HepG2 (cell line): ENCODE measurements around the gene STX1B. TPM values are rescaled to one million over a fixed set of nuclear protein-coding genes. Genes with fewer than 3 reads are reported as not detected.

Source experiments
- E2F1 ChIP-seq: sonication (generic); formaldehyde crosslinking; IDR thresholded peaks from 2 replicates; pipeline ENCODE4 v1.5.0; 2020; ENCODE audit warnings: missing genetic modification reagents
- E2F2 ChIP-seq: sonication (generic); formaldehyde crosslinking; IDR thresholded peaks from 2 replicates; pipeline ENCODE4 v1.4.0; 2020; ENCODE audit warnings: missing genetic modification reagents, borderline replicate concordance
- HDAC2 ChIP-seq: sonication (generic); formaldehyde crosslinking; IDR thresholded peaks from 2 replicates; pipeline ENCODE4 v1.4.0; 2020; ENCODE audit warnings: missing genetic modification reagents
- HNF4G ChIP-seq, 2 experiments: sonication (generic) in 1 of 2; formaldehyde crosslinking in 1 of 2; IDR thresholded peaks; 2 replicates each; pipeline versions ENCODE4 v1.4.0 to v1.6.1; 2011 to 2020; ENCODE audit warnings: borderline replicate concordance in 2 of 2, low read depth in 2 of 2, mild to moderate bottlenecking in 2 of 2, low read length in 1 of 2, missing genetic modification reagents in 1 of 2, moderate library complexity in 1 of 2
- KDM5B ChIP-seq: sonication (generic); formaldehyde crosslinking; IDR thresholded peaks from 2 replicates; pipeline ENCODE4 v1.4.0; 2020; ENCODE audit warnings: missing genetic modification reagents, mild to moderate bottlenecking, borderline replicate concordance
- MTERF4 ChIP-seq: sonication (generic); formaldehyde crosslinking; IDR thresholded peaks from 2 replicates; pipeline ENCODE4 v1.8.0; 2023; ENCODE audit warnings: mild to moderate bottlenecking, missing genetic modification reagents
- PHF20 ChIP-seq: sonication (generic); formaldehyde crosslinking; IDR thresholded peaks from 2 replicates; pipeline ENCODE4 v1.5.0; 2020; ENCODE audit warnings: mild to moderate bottlenecking, missing genetic modification reagents
- RBM22 ChIP-seq: fragments of 200-400 bp; formaldehyde crosslinking; optimal IDR thresholded peaks from 2 replicates; pipeline ENCODE3; 2017; ENCODE audit warnings: mild to moderate bottlenecking, low read length, moderate library complexity
- RELA ChIP-seq: sonication (generic); formaldehyde crosslinking; IDR thresholded peaks from 2 replicates; pipeline ENCODE4 v1.4.0; 2020; ENCODE audit warnings: missing genetic modification reagents
- SMAD3 ChIP-seq: sonication (generic); formaldehyde crosslinking; IDR thresholded peaks from 2 replicates; pipeline ENCODE4 v1.4.0; 2020; ENCODE audit warnings: missing genetic modification reagents
- SP1 ChIP-seq, 2 experiments: fragments of 450-650 bp in 1 of 2; sonication (generic) in 1 of 2; formaldehyde crosslinking in 1 of 2; IDR thresholded peaks; 2 replicates each; pipeline versions ENCODE4 v1.4.0 to v1.6.1; 2016 to 2020; ENCODE audit warnings: missing genetic modification reagents in 1 of 2
- THAP9 ChIP-seq: sonication (generic); formaldehyde crosslinking; IDR thresholded peaks from 2 replicates; pipeline ENCODE4; 2020; ENCODE audit warnings: missing genetic modification reagents, mild to moderate bottlenecking, borderline replicate concordance
- ZFP1 ChIP-seq: IDR thresholded peaks from 2 replicates; pipeline ENCODE4 v1.6.1; 2016
- ZFP82 ChIP-seq: sonication (generic); formaldehyde crosslinking; IDR thresholded peaks from 2 replicates; pipeline ENCODE4 v1.5.1; 2020; ENCODE audit warnings: mild to moderate bottlenecking, missing genetic modification reagents, borderline replicate concordance
- ZFX ChIP-seq: sonication (generic); formaldehyde crosslinking; IDR thresholded peaks from 2 replicates; pipeline ENCODE4 v1.4.0; 2020; ENCODE audit warnings: mild to moderate bottlenecking, low read depth, missing genetic modification reagents, moderate library complexity
- ZNF446 ChIP-seq: sonication (generic); formaldehyde crosslinking; IDR thresholded peaks from 2 replicates; pipeline ENCODE4 v1.5.0; 2020; ENCODE audit warnings: mild to moderate bottlenecking, missing genetic modification reagents
- ZNF552 ChIP-seq: sonication (generic); formaldehyde crosslinking; IDR thresholded peaks from 2 replicates; pipeline ENCODE4 v1.9.0; 2022; ENCODE audit warnings: missing genetic modification reagents, mild to moderate bottlenecking, borderline replicate concordance
- ZNF772 ChIP-seq: sonication (generic); formaldehyde crosslinking; IDR thresholded peaks from 2 replicates; pipeline ENCODE4 v1.5.0; 2020; ENCODE audit warnings: mild to moderate bottlenecking, missing genetic modification reagents
- ZNF784 ChIP-seq: sonication (generic); formaldehyde crosslinking; IDR thresholded peaks from 2 replicates; pipeline ENCODE4 v1.5.1; 2020; ENCODE audit warnings: missing genetic modification reagents, mild to moderate bottlenecking, borderline replicate concordance
- polyA plus RNA-seq, 8 experiments: library from polyadenylated mRNA; depleted of rRNA in 3 of 8; stranded (reverse) in 7 of 8; unstranded in 1 of 8; fragments of >200 nt; fragmentation: Illumina TruSeq in 4 of 8; extraction: Trizol in 4 of 8; gene quantifications; 2 replicates each; pipeline versions ENCODE4 v1.2.1 to v1.2.3, GENCODE V29; 2011 to 2016; ENCODE audit warnings: low read depth in 4 of 8, missing spikeins in 1 of 8, mixed read lengths in 1 of 8; ENCODE audit not compliant: insufficient read depth in 1 of 8
- total RNA-seq, 5 experiments: library from RNA; depleted of rRNA; stranded (reverse); fragments of >200 nt; fragmentation: Illumina TruSeq; extraction: Trizol; gene quantifications; 2 replicates each; pipeline ENCODE4 v1.2.3, GENCODE V29; 2016; ENCODE audit warnings: low read depth in 1 of 5
- TF ChIP-seq, protein P1 (sequence below): sonication (generic); formaldehyde crosslinking; IDR thresholded peaks from 2 replicates; pipeline ENCODE4 v1.4.0; 2020; ENCODE audit warnings: missing genetic modification reagents

STX1B gene
- total and polyA plus RNA-seq, 2 of the 13 experiments (the other 11 are each of a cell fraction or from before 2014, with no cell fraction given): 2.1 to 3.0 TPM

DNA sequence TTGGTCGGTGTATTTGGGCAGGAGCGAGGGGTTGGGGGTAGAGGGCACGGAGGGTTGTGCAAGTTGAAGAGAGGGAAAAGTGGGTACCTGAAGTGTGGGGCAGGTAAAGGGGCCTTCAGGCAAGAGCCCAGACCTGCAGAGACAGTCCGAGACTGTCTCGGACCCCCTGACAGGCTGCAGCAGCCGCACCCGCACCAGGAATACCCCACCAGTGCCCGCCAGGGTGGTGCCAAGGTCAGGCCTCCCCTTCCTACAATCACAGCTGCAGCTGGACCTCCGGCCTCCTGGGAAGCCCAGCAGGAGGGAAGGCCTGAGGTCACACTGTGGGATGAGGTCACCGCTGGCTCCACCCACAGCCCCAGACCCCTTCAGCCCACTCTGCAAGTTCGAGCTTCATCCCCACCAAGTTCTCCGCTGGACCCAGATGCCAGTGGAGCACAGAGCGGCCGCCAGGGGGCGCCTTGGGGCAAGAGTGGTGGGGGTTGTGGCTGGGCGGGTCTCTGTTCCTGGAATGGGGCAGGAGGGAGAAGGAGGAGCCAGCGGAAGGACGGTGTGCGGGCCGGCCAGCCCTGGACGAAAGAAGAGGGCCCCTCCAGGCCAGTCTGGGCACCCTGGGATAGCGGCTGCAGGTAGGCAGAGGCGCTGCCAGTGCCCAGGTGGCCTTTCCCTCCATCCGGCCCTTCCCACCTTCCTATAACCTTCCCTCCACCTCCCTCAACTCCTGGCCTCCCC lies 25.6 kb downstream of the STX1B start, which contains the start of gene HSD3B7 (continued):
- TF ChIP-seq THAP9 (CRISPR knock-in tag) (no peak), PHF20 (CRISPR knock-in tag) (no peak; the same call in 1 of the 2 replicates), ZFP82 (CRISPR knock-in tag) (0 out of 2 replicates have a peak, but pooled peaks have one; percentile 30), ZNF446 (CRISPR knock-in tag) (peak; percentile 89; the same call in 1 of the 2 replicates), ZNF552 (peak; percentile 24; the same call in 1 of the 2 replicates), RBM22 (peak; percentile 80), MTERF4 (CRISPR knock-in tag) (peak; percentile 78; the same call in 1 of the 2 replicates), KDM5B (CRISPR knock-in tag) (peak; percentile 49; the same call in 1 of the 2 replicates), E2F1 (peak; percentile 21; the same call in 1 of the 2 replicates), RELA (CRISPR knock-in tag) (peak; percentile 21; the same call in 1 of the 2 replicates), ZFX (CRISPR knock-in tag) (no peak), HDAC2 (CRISPR knock-in tag) (no peak; the same call in none of the 2 replicates), E2F2 (CRISPR knock-in tag) (0 out of 2 replicates have a peak, but pooled peaks have one; percentile 60), ZNF784 (CRISPR knock-in tag) (0 out of 2 replicates have a peak, but pooled peaks have one; percentile 12), SP1 (IDR thresholded peaks at IDR 0.05) (no peak), SP1 (CRISPR knock-in tag; IDR thresholded peaks at IDR 0.05) (peak; percentile 69), SMAD3 (CRISPR knock-in tag) (no peak), ZNF772 (CRISPR knock-in tag) (0 out of 2 replicates have a peak, but pooled peaks have one; percentile 95), HNF4G (IDR thresholded peaks at IDR 0.05; ENCODE audit: borderline replicate concordance, low read depth, low read length) (peak; percentile 19; the same call in 1 of the 2 replicates), HNF4G (CRISPR knock-in tag; IDR thresholded peaks at IDR 0.05; ENCODE audit: borderline replicate concordance, low read depth) (no peak), ZFP1 (CRISPR knock-in tag) (0 out of 2 replicates have a peak, but pooled peaks have one; percentile 20)
- TF ChIP-seq, protein P1, sequence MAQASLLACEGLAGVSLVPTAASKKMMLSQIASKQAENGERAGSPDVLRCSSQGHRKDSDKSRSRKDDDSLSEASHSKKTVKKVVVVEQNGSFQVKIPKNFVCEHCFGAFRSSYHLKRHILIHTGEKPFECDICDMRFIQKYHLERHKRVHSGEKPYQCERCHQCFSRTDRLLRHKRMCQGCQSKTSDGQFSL (CRISPR knock-in tag): peak; percentile 91; the same call in 1 of the 2 replicates
